Panc1 (cell line): ENCODE results near the gene IQSEC1. TPM values are rescaled to one million over a fixed set of nuclear protein-coding genes. Genes with fewer than 3 reads are reported as not detected.

Experiments
- ATAC-seq: fragments of 200-7000 bp; cut with Tn5 transposase; 2 replicates; pipeline ENCODE4 v1.9.1; 2020; ENCODE audit warnings: mild to moderate bottlenecking, moderate library complexity
- BruUV-seq: library from RNA; stranded (reverse); fragments of 400-500 nt; replicated peaks from 2 replicates; lab custom pipeline; 2021; lab: Mats Ljungman, UMichigan
- CTCF ChIA-PET: fragments of 300-600 bp; sonication (Branson Sonifier 250); formaldehyde crosslinking; loops from one replicate; lab custom pipeline; 2022; ENCODE audit warnings: antibody characterized with exemption; lab: Charles Lee
- POLR2A ChIA-PET: fragments of 300-600 bp; sonication (Branson Sonifier 250); formaldehyde crosslinking; loops from one replicate; lab custom pipeline; 2022; ENCODE audit warnings: antibody characterized with exemption; lab: Charles Lee
- DNase-seq: peaks from one replicate; pipeline ENCODE4 v3.0.0-alpha.2; 2010; ENCODE audit warnings: low read depth, low spot score
- H3K27ac ChIP-seq: 2 replicates; pipeline ENCODE4 v1.5.1; 2011; ENCODE audit warnings: mild to moderate bottlenecking, low read length, inconsistent platforms
- H3K27me3 ChIP-seq: fragments of 200-500 bp; sonication (Bioruptor generic); 2 replicates; pipeline ENCODE4 v1.6.0; 2014; ENCODE audit warnings: low read length, inconsistent platforms; ENCODE audit not compliant: control insufficient read depth, insufficient read depth
- H3K36me3 ChIP-seq: fragments of 200-500 bp; sonication (Bioruptor generic); 2 replicates; pipeline ENCODE4 v1.5.1; 2014; ENCODE audit warnings: inconsistent platforms, mild to moderate bottlenecking, low read length, moderate library complexity; ENCODE audit not compliant: control insufficient read depth, insufficient read depth
- H3K4me1 ChIP-seq: 2 replicates; pipeline ENCODE4 v1.5.1; 2011; ENCODE audit warnings: inconsistent platforms, mild to moderate bottlenecking, low read length, moderate library complexity; ENCODE audit not compliant: control insufficient read depth, insufficient read depth
- H3K4me3 ChIP-seq, 2 experiments: 2 replicates each; pipeline ENCODE4 v1.5.1; 2011 to 2012; ENCODE audit warnings: low read depth in 2 of 2, low read length in 2 of 2, mild to moderate bottlenecking in 2 of 2, inconsistent platforms in 1 of 2, moderate library complexity in 1 of 2
- H3K9me3 ChIP-seq: fragments of 200-500 bp; sonication (Bioruptor generic); 2 replicates; pipeline ENCODE4 v1.5.1; 2014; ENCODE audit warnings: low read depth, mild to moderate bottlenecking, inconsistent platforms, low read length, moderate library complexity; ENCODE audit not compliant: control insufficient read depth, insufficient read depth
- POLR2AphosphoS5 ChIP-seq: IDR thresholded peaks from 2 replicates; pipeline ENCODE4 v1.6.1; 2012; ENCODE audit warnings: mild to moderate bottlenecking, low read depth, low read length, moderate library complexity
- SIN3A ChIP-seq: IDR thresholded peaks from 2 replicates; pipeline ENCODE4 v1.6.1; 2012; ENCODE audit warnings: low read depth, mild to moderate bottlenecking, low read length, moderate library complexity, borderline replicate concordance; ENCODE audit not compliant: insufficient read depth
- TCF7L2 ChIP-seq: IDR thresholded peaks from 2 replicates; pipeline ENCODE4 v1.6.1; 2011; ENCODE audit warnings: mild to moderate bottlenecking, low read depth, low read length, inconsistent platforms
- in situ Hi-C: cut with HindIII; loops from 2 replicates; pipeline ENCODE4 v1.10.0; 2016; ENCODE audit warnings: low sequenced_read_pairs, low pct_unique_long_range_greater_than_20kb
- intact Hi-C: fragments of 100-400 bp; cut with micrococcal nuclease; formaldehyde crosslinking; loops from one replicate; pipeline ENCODE4 v1.10.0; 2022; ENCODE audit not compliant: unreplicated experiment
- total RNA-seq: library from RNA; stranded (reverse); gene quantifications from one replicate; pipeline ENCODE4 v1.2.1, GENCODE V29; 2021; ENCODE audit not compliant: unreplicated experiment
- TF ChIP-seq, protein P1 (sequence below), 2 experiments: IDR thresholded peaks; 2 replicates each; pipeline ENCODE4 v1.6.1; 2011 to 2012; ENCODE audit warnings: low read depth in 2 of 2, control low read depth in 1 of 2, low read length in 1 of 2, mild to moderate bottlenecking in 1 of 2, moderate library complexity in 1 of 2; ENCODE audit not compliant: insufficient read depth in 1 of 2
- TF ChIP-seq, protein P2 (sequence below): fragments of 450-650 bp; IDR thresholded peaks from 2 replicates; pipeline ENCODE4 v1.5.1; 2017; ENCODE audit warnings: mild to moderate bottlenecking

IQSEC1 gene
- total RNA-seq, 1 experiment from 2014 or later: 28.4 TPM

DNA sequence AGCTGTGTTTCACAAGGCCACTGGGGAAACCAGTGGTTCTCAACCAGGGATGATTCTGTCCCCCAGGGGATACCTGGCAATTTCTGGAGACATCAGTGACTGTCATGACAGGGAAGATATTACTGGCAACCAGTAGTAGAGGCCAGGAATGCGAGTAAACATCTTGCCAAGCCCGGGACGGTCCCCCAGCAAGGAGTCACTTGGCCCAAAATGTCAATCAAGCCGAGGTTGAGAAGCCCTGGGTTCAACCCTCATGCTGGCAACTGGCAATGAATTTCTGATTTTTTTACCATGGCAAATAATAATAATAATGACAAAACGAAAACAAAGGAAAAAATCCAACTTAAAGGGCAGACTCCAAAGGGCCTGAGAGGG lies 166.3 kb downstream of the IQSEC1 start:
- ATAC-seq: no peak
- Histone ChIP-seq H3K4me1 (no peaks in the 10 kb centered on the region), H3K27me3 (no peaks in the 10 kb centered on the region), H3K9me3 (no peaks in the 10 kb centered on the region), H3K27ac (no peak overlapping the region), H3K4me3 (no peak overlapping the region), H3K36me3 (no peaks in the 10 kb centered on the region)
- in situ Hi-C loops: no loop called here
- ChIA-PET CTCF (no interaction called here), POLR2A (no interaction called here)
- TF ChIP-seq SIN3A (no peak), POLR2AphosphoS5 (no peak), TCF7L2 (no peak)
- TF ChIP-seq, protein P1, sequence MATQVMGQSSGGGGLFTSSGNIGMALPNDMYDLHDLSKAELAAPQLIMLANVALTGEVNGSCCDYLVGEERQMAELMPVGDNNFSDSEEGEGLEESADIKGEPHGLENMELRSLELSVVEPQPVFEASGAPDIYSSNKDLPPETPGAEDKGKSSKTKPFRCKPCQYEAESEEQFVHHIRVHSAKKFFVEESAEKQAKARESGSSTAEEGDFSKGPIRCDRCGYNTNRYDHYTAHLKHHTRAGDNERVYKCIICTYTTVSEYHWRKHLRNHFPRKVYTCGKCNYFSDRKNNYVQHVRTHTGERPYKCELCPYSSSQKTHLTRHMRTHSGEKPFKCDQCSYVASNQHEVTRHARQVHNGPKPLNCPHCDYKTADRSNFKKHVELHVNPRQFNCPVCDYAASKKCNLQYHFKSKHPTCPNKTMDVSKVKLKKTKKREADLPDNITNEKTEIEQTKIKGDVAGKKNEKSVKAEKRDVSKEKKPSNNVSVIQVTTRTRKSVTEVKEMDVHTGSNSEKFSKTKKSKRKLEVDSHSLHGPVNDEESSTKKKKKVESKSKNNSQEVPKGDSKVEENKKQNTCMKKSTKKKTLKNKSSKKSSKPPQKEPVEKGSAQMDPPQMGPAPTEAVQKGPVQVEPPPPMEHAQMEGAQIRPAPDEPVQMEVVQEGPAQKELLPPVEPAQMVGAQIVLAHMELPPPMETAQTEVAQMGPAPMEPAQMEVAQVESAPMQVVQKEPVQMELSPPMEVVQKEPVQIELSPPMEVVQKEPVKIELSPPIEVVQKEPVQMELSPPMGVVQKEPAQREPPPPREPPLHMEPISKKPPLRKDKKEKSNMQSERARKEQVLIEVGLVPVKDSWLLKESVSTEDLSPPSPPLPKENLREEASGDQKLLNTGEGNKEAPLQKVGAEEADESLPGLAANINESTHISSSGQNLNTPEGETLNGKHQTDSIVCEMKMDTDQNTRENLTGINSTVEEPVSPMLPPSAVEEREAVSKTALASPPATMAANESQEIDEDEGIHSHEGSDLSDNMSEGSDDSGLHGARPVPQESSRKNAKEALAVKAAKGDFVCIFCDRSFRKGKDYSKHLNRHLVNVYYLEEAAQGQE (IDR thresholded peaks at IDR 0.05; ENCODE audit: insufficient read depth in 1 of 2, low read depth in 2 of 2, low read length in 1 of 2): no peak
- TF ChIP-seq, protein P2, sequence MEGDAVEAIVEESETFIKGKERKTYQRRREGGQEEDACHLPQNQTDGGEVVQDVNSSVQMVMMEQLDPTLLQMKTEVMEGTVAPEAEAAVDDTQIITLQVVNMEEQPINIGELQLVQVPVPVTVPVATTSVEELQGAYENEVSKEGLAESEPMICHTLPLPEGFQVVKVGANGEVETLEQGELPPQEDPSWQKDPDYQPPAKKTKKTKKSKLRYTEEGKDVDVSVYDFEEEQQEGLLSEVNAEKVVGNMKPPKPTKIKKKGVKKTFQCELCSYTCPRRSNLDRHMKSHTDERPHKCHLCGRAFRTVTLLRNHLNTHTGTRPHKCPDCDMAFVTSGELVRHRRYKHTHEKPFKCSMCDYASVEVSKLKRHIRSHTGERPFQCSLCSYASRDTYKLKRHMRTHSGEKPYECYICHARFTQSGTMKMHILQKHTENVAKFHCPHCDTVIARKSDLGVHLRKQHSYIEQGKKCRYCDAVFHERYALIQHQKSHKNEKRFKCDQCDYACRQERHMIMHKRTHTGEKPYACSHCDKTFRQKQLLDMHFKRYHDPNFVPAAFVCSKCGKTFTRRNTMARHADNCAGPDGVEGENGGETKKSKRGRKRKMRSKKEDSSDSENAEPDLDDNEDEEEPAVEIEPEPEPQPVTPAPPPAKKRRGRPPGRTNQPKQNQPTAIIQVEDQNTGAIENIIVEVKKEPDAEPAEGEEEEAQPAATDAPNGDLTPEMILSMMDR: no peak
- intact Hi-C loops: no loop called here
- BruUV-seq: no TSS peak
- no peak for DNase-seq

DNA sequence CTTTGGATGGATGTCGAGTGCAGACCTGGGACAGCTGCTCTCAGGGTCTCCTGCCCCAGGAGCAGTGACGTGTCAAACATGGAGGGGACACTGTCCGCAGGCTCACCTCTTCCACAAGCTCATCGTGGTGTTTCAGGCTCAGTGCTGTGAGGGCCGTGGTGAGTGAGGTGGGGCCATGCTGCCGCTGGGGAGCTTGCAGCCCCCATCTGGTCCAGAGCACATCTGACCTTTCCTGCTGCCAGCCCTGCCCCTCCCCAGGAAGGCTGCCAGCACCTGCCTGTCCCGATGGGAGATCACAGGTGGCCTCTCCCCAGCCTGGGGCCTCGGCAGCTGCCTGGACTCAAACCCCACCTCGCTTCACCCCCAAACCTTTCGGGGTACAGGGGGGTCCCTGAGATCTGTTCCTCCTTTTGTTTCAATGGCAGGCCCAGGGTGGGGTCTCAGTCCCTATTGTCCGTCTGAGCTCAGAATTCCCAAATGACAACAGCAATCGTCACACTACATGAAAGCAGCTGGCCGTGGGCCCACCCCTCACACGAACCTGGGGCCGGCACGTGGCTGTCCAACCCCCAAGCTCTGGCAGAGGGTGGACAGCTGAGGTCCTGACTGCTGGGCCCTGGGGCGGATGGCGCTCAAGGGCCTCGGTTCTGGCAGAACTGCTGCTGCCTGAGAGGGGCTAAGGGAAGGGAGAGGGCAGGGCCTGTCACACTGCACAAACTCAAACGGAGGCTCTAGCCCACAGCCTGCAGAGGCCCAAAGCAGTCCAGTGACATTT lies 166.9 kb downstream of the IQSEC1 start:
- DNase-seq (no peak), ATAC-seq (no peak)
- CTCF ChIA-PET: no interaction called here
- BruUV-seq: no TSS peak
- Histone ChIP-seq H3K4me1 (no peaks in the 10 kb centered on the region), H3K9me3 (no peaks in the 10 kb centered on the region), H3K27me3 (no peaks in the 10 kb centered on the region), H3K27ac (no peak overlapping the region), H3K4me3 (no peak overlapping the region), H3K36me3 (no peaks in the 10 kb centered on the region)
- intact Hi-C loops (no loop called here), in situ Hi-C loops (no loop called here)
- TF ChIP-seq TCF7L2 (no peak), POLR2AphosphoS5 (no peak), SIN3A (no peak)
- TF ChIP-seq, protein P2: no peak
- TF ChIP-seq, protein P1 (IDR thresholded peaks at IDR 0.05; ENCODE audit: insufficient read depth in 1 of 2, low read depth in 2 of 2, low read length in 1 of 2): no peak
- POLR2A ChIA-PET: no interaction called here
